Mucosa of descending colon (tissue), 3 donors: Measurements from ENCODE around the gene PHC2. TPM values are rescaled to one million over a fixed set of nuclear protein-coding genes. Genes with fewer than 3 reads are reported as not detected.

Experiments used
- ATAC-seq: fragments of 200-7000 bp; cut with Tn5 transposase; one replicate; pipeline ENCODE4 v1.9.1; 2020; ENCODE audit warnings: mild to moderate bottlenecking, moderate library complexity
- DNase-seq, 3 donors: peaks; one replicate each; pipeline ENCODE4 v3.0.0-alpha.2; 2020
- H3K36me3 ChIP-seq: fragments of 200-600 bp; one replicate; pipeline ENCODE4 v1.8.0; 2021; ENCODE audit warnings: low read depth, mild to moderate bottlenecking
- H3K4me1 ChIP-seq: fragments of 200-600 bp; one replicate; pipeline ENCODE4 v1.8.0; 2021; ENCODE audit warnings: low read depth, mild to moderate bottlenecking
- H3K4me3 ChIP-seq: fragments of 200-600 bp; one replicate; pipeline ENCODE4 v1.8.0; 2021; ENCODE audit warnings: mild to moderate bottlenecking
- H3K9me3 ChIP-seq: fragments of 200-600 bp; one replicate; pipeline ENCODE4 v1.8.0; 2021; ENCODE audit warnings: mild to moderate bottlenecking
- intact Hi-C, 2 donors: fragments of 100-400 bp; cut with DNase I in 1 of 2; cut with micrococcal nuclease in 1 of 2; formaldehyde crosslinking; loops; one replicate each; pipeline versions ENCODE4 v1.11.0 to v1.11.1; 2022; cut with DNase I, micrococcal nuclease
- total RNA-seq, 3 donors: library from RNA; stranded (reverse); fragmentation: NEBNext Ultra II Directional in 2 of 3; extraction: Animal tissue kit (Norgen Biotek cat#: 25700) in 2 of 3; gene quantifications; one replicate each; pipeline versions ENCODE4 v1.2.1 to v1.2.4, GENCODE V29; 2021 to 2023
- TF ChIP-seq, protein P1 (sequence below): fragments of 200-600 bp; IDR thresholded peaks from one replicate; pipeline ENCODE4 v1.8.0; 2022; ENCODE audit warnings: antibody characterized with exemption, mild to moderate bottlenecking
- donor health status: DM: no; HTN: no; CAD: no; lungs with moderate emphysema.
- donor health status: DM: no; HTN: no; CAD: no.
- donor health status: DM: no; HTN: yes; CAD: no.

The PHC2 gene
- total RNA-seq, 3 donors from 2014 or later: 49.5 to 99.0 (median 60.5) TPM

DNA sequence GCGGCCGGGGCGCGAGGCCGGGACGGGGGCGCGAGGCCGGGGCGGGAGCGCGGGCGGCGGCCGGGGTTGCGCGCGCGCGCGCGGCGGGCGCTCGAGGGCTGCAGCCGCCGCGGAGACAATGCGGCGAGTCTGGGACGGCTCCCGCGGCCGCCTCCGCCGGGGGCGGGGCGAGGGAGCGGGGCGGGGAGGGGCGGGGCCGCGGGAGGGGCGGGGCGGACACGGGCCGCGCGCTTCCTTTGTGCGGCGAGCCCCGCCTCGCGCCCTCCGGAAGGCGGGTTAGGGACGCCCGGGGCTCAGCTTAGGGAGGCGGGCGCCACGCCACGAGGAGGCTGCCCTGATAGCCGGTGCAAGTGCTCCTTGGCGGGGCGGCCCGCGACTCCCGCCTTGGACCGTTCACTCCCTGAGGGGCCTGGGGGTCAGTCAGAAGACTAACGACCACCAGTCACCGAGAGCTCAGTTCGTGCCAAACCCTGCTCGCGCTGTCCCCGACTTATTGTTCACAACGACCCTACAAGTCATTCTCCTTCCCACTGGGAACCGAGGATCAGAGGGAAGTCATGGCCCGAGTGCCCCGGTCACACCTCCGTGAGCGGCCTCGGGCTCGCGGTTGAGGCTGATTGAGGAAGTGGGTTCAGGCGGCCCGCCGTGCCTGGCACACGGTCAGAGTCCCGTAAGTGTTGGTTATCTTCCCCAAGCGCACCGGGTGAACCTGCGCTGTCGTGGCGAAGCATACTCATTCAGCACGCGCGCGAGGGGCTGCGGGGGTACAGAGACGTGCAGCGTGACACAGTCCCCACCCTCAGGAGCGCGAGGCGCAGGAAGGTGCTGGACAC lies 80.9 kb downstream of the PHC2 start:
- Histone ChIP-seq H3K9me3 (no peaks in the 10 kb centered on the region), H3K4me1 (peaks cover 35% of the 10 kb centered on the region), H3K36me3 (no peaks in the 10 kb centered on the region), H3K4me3 (peak overlapping the region; percentile 71)
- peak; percentile 92 for ATAC-seq
- intact Hi-C loops: no loop called here
- DNase-seq: peak; percentile 89 to 93 (median 93)
- TF ChIP-seq, protein P1, sequence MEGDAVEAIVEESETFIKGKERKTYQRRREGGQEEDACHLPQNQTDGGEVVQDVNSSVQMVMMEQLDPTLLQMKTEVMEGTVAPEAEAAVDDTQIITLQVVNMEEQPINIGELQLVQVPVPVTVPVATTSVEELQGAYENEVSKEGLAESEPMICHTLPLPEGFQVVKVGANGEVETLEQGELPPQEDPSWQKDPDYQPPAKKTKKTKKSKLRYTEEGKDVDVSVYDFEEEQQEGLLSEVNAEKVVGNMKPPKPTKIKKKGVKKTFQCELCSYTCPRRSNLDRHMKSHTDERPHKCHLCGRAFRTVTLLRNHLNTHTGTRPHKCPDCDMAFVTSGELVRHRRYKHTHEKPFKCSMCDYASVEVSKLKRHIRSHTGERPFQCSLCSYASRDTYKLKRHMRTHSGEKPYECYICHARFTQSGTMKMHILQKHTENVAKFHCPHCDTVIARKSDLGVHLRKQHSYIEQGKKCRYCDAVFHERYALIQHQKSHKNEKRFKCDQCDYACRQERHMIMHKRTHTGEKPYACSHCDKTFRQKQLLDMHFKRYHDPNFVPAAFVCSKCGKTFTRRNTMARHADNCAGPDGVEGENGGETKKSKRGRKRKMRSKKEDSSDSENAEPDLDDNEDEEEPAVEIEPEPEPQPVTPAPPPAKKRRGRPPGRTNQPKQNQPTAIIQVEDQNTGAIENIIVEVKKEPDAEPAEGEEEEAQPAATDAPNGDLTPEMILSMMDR: no peak

DNA sequence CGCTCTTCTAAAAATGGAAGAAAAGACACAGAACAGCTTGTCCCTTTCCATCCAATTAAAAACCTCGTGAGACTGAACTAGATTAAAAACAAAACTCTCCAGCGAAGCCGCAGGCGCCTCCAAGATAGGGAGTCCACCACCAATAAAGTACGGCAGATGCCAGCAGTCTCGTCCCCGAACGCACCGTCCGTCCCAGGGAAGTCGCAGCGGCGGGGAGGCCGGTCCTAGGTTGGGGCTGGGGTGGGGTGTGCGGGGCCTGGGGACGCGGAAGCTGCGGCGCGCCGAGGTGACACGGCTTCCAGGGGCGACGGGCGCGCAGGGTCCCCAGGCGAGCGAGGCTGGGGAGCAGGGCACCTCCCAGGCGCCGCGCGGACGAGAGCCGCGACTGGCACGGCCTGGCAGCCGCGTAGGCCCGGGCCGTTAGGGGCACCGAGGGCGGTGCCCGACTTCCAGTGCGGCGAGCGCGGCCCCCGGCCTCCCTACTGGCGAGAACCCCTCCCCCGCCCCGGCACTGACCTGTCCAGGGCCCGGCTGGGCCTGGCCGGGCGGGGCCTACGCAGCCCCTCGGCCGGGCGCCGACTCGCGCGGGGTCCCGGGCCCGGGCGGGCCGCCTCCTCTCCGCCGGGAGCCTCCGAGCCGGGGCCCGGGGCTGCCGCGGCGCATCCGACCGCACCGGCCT lies 81.7 kb downstream of the PHC2 start:
- no peaks in the 10 kb centered on the region for H3K36me3 ChIP-seq
- DNase-seq (peak; percentile 63 to 76 (median 71)), ATAC-seq (peak; percentile 30)
- H3K4me3 ChIP-seq: peak overlapping the region; percentile 71
- peaks cover 38% of the 10 kb centered on the region for H3K4me1 ChIP-seq
- intact Hi-C loops: no loop called here
- H3K9me3 ChIP-seq: no peaks in the 10 kb centered on the region
- TF ChIP-seq, protein P1: no peak

DNA sequence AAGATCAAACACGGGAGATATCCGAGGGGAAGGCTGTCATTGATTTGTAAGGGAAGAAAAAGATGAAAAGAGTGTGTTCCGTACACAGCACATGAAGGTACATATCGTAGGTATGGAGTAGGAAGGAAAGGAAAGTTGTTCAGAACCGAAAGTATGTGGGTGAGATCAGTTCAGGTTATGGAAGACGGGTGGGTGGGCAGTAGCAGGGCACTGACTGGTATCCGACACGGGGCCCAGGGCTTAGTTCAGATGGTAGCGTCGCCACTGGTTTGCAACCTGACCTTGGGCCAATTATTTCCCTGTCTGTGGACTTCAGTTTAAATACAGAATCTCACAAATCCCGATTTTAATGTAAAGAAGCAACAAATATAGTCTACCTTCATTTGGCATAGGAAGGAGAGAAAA lies 82.2 kb downstream of the PHC2 start:
- peak; percentile 18 for ATAC-seq
- DNase-seq: peak in 1 of 3 donors; percentile 48

DNA sequence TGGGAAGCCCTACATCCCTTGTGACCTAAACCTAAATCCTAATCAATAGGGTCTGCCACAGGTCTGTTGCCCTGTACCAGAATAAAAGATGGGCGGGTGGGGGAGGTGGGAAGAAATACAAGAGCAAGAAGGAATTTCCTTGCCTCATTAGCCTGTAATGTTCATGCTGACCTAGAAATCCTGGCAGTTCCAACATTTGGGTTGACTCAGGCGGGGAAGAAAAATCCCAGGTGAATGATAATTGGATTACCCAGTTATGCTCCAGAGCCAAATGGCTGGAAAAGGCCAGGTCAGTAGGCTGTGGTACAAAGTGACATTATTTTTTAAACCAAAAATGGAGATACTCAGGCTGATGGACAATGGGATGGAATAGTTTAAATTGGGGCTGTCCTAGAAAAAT lies 82.7 kb downstream of the PHC2 start:
- ATAC-seq: no peak
- DNase-seq: no peak
- intact Hi-C loops: no loop called here
- H3K4me3 ChIP-seq: no peak overlapping the region
- H3K36me3 ChIP-seq: no peaks in the 10 kb centered on the region
- peaks cover 44% of the 10 kb centered on the region for H3K4me1 ChIP-seq
- no peaks in the 10 kb centered on the region for H3K9me3 ChIP-seq
- TF ChIP-seq, protein P1: no peak

More for the DNA sequence above, 82.2 kb downstream of the PHC2 start:
- intact Hi-C loops: no loop called here
- TF ChIP-seq, protein P1: no peak
- Histone ChIP-seq H3K36me3 (no peaks in the 10 kb centered on the region), H3K4me1 (peaks cover 39% of the 10 kb centered on the region), H3K9me3 (no peaks in the 10 kb centered on the region), H3K4me3 (peak overlapping the region; percentile 71)

DNA sequence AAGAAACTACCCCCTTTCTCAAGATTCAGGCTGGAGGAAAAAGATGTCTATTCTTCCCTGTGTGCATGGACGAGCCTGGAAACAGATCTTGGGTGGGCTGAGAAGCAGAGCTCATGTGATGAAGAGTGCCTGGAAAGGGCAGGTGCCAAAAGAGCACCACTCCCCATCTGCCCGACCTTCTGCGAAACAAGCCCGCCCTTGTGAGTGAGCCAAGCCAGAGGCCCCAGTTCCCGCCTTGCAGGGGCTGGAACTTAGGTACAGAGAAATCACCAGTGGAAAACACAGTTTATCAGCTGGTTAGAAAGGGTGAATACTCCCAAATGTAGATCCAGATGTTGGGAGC lies 83.3 kb downstream of the PHC2 start:
- H3K9me3 ChIP-seq: no peaks in the 10 kb centered on the region
- peaks cover 50% of the 10 kb centered on the region for H3K4me1 ChIP-seq
- H3K4me3 ChIP-seq: no peak overlapping the region
- intact Hi-C loops: no loop called here
- H3K36me3 ChIP-seq: no peaks in the 10 kb centered on the region
- ATAC-seq: peak; percentile 5
- TF ChIP-seq, protein P1: no peak
- DNase-seq: peak in 1 of 3 donors; percentile 34
